Activated naive CD4-positive, alpha-beta T cell treated with anti-CD3 and anti-CD28 coated beads, Interleukin-2, amount 50 U/mL, for 16 hours (primary cell): ENCODE results near the gene ZSCAN26.

Experiments used
- DNase-seq: peaks from one replicate; pipeline ENCODE4 v3.0.0-alpha.2; 2020

Gene ZSCAN26

GRCh38 chr6:28266962-28267694 lies at the start of gene ZSCAN26:
Gene ZSCAN26 (plus strand): TSS chr6:28267143. CDS start chr6:28271920, 4,777 bp downstream.
- peak; percentile 91 for DNase-seq

GRCh38 chr6:28217890-28218289 lies 49.1 kb upstream of the ZSCAN26 start:
- no peak for DNase-seq

GRCh38 chr6:28218312-28219248 lies 48.4 kb upstream of the ZSCAN26 start:
- DNase-seq = no peak

- DNase-seq = no peak
Observed at GRCh38 chr6:28220257-28221133, 46.4 kb upstream of the ZSCAN26 start.

- DNase-seq = no peak
Observed at GRCh38 chr6:28224131-28225055, 42.5 kb upstream of the ZSCAN26 start.

- DNase-seq = peak; percentile 25
Observed at GRCh38 chr6:28225056-28225834, 41.7 kb upstream of the ZSCAN26 start, which contains the start of gene ZSCAN9. Gene ZSCAN9 (plus strand): TSS chr6:28225275. CDS start chr6:28227085, 1,810 bp downstream.

- no peak for DNase-seq
Observed at GRCh38 chr6:28226460-28226859, 40.5 kb upstream of the ZSCAN26 start.

GRCh38 chr6:28232785-28233184 lies 34.2 kb upstream of the ZSCAN26 start:
- no peak for DNase-seq

- DNase-seq = no peak
Observed at GRCh38 chr6:28235912-28236452, 31.0 kb upstream of the ZSCAN26 start.

- no peak for DNase-seq
Observed at GRCh38 chr6:28239636-28240035, 27.3 kb upstream of the ZSCAN26 start.

- DNase-seq = no peak
Observed at GRCh38 chr6:28240471-28240870, 26.5 kb upstream of the ZSCAN26 start.

GRCh38 chr6:28243946-28244345 lies 23.0 kb upstream of the ZSCAN26 start:
- DNase-seq = no peak

GRCh38 chr6:28245206-28245941 lies 21.6 kb upstream of the ZSCAN26 start:
- DNase-seq = no peak

GRCh38 chr6:28248916-28249315 lies 18.0 kb upstream of the ZSCAN26 start:
- no peak for DNase-seq

- DNase-seq = no peak
Observed at GRCh38 chr6:28250747-28251146, 16.2 kb upstream of the ZSCAN26 start.

- DNase-seq = peak; percentile 35
Observed at GRCh38 chr6:28251661-28252008, 15.3 kb upstream of the ZSCAN26 start.

GRCh38 chr6:28252009-28252975 lies 14.7 kb upstream of the ZSCAN26 start, which contains the start of gene ZKSCAN4:
Gene ZKSCAN4 (minus strand): TSS chr6:28252269. CDS start chr6:28251980, 289 bp downstream.
- peak; percentile 84 for DNase-seq

GRCh38 chr6:28254121-28254519 lies 12.8 kb upstream of the ZSCAN26 start:
- DNase-seq = no peak
